LHCN-M2 (cell line): ENCODE measurements around the gene ACBD4. TPM values are rescaled to one million over a fixed set of nuclear protein-coding genes. Genes with fewer than 3 reads are reported as not detected.
A peak's percentile ranks its signal among the peaks of the same experiment; 100 is the strongest.

ENCODE experiments used
- DNase-seq: peaks from one replicate; pipeline ENCODE4 v3.0.0-alpha.2; 2012; ENCODE audit warnings: low read depth
- total RNA-seq: library from RNA; depleted of rRNA; stranded (reverse); fragments of >200 nt; gene quantifications from 2 replicates; pipeline ENCODE4 v1.2.3, GENCODE V29; 2014

The ACBD4 gene
- total RNA-seq, 1 experiment from 2014 or later, result 4.4 TPM

DNA sequence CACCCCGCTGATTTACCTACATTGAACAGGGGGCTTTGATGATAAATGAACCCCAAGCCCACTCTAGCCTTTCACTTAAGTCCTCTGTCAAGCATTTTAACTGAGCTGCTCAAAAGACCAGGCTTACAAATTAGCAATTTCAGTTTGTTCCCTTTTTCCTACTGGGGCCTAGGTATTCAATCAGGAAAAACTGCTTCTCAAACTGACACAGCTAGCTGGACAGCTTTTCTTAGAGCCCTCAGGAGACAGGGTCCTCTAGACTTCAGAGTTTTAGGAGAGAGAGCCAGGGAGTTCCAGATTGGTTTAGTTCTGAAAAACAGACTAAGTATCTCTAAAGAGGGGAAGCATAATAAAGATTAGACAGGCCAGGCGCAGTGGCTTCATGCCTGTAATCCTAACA, 20.0 kb downstream of the ACBD4 start:
- no peak for DNase-seq

DNA sequence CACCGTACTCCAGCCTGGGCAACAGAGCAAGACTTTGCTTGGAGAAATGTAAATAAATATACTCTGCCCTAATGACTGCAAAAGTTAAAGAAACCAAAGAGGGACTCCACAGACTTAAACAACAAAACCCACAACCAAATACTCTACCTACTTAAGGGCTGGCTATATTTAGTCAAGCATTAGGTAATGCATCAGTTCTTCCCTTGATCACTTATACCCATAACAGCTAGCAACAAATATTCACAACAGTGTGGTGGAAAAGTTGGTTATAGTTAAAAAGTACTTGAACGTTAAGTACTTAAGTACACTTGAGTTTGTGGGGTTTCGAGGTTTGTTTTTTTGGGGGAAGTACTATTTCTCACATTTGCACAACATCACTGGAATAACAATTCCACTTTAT, 20.8 kb downstream of the ACBD4 start:
- DNase-seq, result no peak

DNA sequence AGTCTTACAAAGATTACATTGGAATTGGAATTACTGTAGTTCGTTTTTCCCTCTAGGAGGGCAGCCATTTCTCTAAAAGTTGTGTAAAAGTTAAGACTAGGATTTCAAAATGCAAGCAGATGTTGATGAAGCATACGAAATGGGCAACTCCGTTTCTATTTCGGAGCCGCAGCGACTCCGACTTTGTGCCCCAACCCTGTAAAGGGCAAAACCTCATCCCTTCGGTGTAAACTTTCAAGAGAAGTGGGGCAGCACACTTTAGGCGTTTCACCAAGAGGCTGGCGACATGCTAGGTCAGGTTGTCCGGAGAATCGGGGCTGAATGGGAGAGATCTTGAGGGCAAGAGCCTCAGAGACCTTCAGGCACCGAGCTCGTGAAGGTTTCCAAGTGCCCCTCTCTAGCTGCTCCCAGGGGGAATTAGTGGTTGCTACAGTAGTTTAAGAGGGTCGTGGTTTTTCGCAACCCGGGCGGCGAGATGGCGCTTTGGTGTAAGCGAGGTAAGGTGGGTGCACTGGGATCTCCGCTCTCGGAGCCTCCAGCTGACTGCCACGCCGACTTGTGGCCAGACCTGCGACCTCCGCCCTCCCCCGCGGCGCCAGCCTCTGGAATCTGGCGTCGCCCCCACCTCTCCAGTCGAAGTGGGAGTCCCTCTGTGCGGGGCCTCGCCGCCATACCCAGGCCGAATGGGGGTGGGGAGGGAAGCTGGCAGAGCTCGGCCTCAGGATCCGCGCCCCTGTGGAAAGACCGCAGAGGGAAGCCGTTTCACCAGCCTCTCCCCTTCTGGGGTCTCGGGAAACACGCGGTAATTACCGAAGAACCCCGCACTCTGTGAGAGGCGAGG, 25.2 kb downstream of the ACBD4 start:
- peak; percentile 61 for DNase-seq

DNA sequence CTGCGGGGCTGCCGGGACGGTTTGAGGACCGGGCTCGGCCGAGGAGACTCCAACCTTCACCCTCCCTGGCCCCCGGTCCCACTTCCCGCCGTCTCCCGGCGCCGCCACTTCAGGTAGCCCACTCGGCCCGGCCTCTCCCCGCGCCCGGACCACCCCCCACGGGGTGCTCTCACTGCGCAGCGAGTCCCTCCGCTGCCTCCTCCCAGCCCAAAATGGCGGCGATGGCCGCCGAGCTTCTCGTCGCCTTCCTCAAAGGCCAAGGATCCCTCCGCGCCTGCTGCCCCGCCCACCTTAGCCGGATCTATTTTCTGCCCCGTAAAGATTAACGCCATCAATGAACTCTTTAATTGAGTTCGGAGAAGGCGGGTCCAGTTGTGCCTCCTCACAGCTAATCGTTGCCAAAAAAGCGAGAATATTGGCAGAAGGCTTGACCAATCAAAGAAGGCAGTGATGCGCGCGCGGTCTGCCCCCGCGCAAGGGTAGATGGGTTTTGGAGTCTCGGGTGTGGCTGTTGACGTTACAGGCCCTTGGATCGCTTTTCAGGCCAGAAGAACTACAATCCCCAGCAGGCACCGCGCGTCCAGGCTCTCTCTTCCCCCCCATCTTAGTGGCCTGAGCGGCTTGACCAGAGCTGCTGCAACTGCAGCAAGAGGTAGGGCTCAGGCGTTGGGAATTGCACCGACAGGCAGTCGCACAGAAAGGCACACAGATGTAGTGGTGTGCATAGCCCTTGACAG, 26.0 kb downstream of the ACBD4 start, which contains the start of gene HEXIM2:
HEXIM2 (plus strand) TSS at position 588 of the 737 bp plus-strand sequence. CDS start 919 bp downstream, outside the sequence.
- peak; percentile 100 for DNase-seq

DNA sequence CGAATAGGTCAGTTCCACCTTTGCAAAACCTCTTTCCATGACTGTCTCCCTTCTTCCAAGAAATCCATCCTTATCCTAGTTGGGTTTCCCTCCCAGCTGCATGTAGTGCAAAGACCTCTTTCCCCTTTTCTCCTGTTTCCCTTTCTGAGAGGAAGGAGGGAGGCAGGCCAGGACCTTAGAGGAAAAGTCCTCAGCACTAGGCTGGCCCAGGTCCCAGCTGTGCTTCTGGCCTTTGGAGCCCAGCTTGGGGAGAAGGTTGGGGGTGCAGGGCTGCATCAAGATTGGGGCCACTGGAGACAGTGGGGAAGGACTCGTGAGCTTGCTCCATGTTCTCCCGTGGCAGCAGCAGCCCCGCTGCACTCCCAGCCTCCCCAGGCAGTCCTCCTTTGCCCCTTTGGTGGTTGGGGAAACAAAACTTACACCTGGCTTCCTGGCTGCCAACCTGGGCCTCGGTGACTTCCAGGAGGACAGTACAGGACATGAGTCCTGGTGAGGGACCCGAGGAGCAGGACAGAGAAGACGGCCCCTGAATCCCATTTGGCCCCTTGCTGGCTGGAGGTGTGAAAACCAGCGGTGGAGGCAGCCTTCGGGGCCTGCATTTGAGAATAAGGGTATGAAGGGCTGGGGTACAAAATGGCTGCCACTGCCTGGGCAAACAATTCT, 26.7 kb downstream of the ACBD4 start:
- no peak for DNase-seq

DNA sequence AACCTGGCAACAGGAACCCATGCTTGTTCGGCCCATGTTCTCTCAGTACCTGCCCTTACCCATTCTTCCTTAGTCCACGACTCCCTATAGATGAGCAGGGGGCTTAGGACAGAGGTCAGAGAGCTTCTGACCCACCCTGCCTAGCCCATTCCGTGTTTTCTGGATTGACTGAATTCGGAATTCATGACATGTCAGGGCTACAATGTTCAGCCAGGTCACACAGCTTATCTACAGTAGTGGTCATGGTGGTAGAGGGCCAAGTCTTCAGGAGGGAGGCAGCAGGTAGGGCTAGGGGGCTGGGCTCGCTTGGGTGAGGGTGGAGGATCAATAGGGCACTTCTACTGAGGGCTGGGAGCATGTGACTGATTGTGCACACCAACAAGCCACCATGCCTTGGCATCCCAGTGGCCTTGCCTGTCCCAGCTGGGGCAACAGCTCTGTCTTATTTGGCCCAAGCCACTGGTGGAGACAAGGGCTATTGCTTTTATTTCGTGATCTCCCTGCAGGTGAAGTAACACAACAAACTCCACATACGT, 29.3 kb downstream of the ACBD4 start:
- DNase-seq, result no peak

DNA sequence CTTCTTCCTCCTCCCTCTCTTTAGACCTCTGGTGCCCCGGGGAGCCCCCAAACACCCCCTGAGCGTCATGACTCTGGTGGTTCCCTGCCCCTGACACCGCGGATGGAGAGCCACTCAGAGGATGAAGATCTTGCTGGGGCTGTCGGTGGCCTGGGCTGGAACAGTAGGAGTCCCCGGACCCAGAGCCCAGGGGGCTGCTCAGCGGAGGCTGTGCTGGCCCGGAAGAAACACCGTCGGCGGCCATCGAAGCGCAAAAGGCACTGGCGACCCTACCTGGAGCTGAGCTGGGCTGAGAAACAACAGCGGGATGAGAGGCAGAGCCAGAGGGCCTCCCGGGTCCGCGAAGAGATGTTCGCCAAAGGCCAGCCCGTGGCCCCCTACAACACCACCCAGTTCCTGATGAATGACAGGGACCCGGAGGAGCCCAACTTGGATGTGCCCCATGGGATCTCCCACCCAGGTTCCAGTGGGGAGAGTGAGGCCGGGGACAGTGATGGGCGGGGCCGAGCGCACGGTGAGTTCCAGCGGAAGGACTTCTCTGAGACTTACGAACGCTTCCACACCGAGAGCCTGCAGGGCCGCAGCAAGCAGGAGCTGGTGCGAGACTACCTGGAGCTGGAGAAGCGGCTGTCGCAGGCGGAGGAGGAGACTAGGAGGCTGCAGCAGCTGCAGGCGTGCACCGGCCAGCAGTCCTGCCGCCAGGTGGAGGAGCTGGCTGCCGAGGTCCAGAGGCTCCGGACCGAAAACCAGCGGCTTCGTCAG, 33.7 kb downstream of the ACBD4 start:
- DNase-seq, result no peak

DNA sequence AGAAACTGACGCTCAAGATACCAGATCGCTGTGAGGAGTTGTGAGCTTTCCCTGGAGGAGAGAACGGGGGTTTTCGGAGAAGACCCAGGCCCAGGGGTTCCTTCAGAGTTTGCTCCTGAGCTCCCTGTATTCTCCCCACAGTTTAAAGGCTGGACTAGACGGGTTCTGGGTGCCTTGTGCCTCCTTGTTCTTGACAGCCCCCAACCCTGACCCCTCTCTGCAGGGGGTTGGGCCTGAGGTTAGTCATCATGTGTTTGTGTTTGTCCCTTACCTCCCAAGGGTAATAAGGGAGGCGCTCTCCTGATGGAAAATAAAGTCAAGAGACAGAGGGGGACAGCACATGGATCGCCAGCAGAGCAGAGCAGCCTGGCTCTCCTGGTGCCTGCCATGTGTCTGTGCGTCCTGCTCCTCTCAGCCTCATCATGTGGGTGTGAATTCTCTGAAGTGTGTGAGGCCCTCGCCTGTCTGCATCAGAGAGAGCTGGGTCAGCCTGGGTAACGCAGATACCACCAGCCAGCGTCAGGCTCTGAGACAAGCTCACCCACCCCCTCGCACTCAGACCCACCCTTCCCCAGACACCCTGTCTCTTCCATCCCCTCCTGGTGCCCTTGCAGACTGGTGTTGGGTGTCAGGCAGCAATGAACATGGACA, 34.9 kb downstream of the ACBD4 start:
- DNase-seq, result no peak

DNA sequence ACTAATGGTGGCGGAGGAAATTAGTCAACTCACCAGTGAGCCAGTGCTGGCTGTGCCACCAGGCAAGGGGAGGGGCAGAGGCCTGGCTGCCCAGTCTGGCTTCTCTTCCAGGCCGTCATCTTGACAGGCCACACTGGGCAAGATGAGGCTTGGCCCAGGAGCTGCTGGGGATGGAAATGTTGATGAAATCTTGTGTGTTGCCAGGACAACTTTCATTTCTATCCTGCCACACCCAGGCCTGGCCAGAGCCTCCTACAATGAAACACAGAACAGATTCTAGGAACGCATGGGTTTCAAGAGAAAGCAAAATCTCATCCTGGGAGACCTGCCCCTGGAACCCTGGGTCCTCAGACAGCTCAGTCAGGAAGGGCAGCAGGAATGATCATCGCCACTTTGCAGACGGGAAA, 35.4 kb downstream of the ACBD4 start:
- DNase-seq, result peak; percentile 84

DNA sequence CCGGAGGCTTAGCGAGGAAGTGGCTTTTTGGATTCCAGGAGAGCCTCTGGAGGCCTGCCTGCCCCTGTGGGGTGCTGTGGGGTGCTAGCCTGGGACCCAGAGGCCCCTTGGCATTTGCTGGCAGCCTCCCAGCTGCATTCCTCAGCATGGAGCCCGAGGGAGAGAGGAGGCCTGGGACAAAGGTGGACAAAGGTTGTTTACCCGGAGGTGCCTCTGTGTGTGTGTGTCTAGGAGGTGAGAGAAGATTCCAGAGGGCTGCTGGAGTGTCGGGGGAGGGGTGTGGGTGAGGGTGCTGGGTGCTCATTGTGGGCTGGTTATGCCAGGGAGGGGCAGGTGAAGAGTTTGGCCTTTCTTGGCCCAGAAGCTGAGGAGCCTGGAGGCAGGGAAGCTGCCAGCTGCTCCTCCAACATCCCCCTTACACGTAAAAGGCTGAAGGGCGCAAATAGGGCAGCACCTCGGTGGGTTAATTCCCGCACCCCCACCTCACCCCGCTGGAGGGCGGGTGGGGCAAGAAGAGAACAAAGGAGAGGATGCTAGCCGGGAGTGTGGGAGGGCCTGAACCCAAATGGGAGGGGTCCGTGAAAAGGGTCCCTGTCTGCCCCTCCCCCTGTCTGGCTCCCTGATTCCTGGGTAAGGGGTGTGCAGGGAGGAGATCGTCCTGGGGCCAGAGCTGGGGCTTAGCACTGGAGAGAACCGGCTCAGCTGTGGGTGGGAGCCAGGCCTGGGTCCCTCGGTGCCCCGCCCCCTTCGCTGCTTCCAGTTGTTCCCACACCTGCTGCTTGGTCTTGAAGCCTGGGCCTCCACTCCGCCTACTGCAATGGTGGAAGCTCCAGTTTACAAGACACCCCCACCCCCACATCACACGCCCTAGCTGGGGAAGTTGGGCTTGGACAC, 36.1 kb downstream of the ACBD4 start:
- peak; percentile 91 for DNase-seq

DNA sequence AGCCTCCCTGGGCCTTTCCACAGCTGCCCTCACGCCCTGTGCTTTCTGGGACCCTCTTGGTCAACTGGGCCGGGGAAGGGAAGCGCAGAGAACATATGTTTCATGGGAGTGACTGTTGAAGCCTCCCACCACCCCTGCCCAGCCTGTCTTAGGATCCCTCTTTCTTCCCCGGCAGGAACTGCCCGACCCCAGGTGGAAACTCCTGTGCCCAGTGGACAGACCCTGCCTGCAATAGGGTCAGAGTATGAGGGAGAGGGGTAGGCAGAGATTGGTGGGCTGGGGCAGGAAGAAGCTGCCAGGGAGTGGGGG, 36.7 kb downstream of the ACBD4 start:
- DNase-seq, result no peak

DNA sequence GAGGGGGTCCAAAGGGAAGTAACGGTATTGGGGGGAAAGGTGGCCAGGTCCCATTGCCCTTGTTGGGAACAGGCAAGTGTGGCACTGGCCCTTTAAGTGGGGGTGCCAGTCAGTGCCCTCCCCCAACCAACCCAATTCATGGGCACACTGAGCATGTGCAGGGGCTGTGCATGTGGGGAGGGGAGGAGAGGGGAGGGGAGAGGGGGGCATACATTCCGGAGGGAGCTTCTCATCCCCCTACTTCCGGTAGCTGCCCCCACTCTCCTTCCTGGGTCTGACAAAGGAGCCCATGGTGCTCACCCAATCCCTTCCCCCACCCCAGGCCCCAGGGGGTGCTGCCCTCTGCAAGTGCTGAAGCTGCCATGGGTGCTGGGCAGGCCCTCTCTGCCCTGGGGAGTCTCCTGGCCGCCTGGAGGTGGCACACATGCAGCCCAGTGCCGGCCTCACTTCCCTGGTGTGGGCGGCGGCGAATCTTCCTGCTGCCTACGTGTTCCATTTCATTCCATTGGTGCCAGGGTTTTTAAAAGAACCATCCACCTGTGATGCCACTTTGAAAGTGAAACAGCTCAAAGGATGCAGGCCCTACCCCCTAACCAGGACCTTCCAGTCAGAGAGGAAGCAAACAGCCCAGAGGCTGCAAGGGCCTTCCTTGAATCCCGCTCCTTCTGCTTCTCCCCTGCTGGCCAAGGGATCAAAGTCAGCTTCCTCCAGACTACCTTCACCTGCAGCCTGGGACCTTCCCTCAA, 37.2 kb downstream of the ACBD4 start:
- DNase-seq, result peak; percentile 91

DNA sequence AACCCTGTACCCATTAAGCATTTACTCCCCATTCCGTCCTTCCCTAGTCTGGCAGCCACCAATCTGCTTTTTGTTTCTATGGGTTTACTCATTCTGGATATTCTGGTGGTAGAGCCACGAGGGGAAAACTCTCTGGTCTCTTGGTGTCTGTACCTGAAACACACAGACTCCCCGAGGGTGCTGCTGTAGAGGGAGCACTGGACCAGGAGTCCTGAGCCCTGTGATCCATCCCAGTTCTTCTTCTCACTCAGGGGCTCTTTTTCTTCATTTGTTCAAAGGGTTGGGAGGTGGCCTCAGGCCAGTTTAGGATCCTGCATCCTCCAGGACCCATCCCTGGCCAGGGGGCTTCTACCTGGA, 40.2 kb downstream of the ACBD4 start:
- DNase-seq, result no peak

DNA sequence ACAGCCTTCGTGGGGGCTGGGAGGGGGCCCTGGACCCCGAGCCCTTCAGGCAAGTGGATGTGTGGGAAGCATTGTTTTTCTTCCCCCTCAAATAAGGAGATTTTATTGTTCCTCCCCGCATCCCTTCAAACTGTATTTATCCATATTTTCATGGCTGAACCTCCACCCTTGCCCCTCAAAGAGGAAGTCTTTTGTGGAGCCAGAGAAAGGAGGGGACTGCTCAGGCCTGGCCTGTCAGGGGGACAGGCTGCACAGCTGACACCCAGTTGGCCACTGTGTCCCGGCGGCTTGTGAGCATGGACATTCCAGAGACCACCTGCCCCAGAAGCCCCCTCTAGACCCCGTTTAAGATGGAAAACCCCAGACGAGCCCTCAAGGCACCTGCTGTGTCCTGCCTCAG, 42.1 kb downstream of the ACBD4 start:
- no peak for DNase-seq

DNA sequence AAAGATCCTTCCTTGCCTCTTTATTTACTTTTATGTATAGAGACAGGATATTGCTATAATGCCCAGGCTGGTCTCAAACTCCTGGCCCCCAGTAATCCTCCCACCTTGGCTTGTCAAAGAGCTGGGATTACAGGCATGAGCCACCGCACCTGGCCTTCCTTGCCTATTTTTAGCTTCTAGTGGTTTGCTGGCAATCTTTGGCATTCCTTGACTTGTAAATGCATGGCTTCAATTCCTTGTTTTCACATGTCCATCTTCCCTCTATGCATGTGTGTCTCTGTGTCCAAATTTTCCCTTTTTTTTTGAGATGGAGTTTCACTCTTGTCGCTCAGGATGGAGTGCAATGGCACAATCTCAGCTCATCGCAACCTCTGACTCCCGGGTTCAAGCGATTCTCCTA, 48.7 kb downstream of the ACBD4 start:
- DNase-seq, result no peak

DNA sequence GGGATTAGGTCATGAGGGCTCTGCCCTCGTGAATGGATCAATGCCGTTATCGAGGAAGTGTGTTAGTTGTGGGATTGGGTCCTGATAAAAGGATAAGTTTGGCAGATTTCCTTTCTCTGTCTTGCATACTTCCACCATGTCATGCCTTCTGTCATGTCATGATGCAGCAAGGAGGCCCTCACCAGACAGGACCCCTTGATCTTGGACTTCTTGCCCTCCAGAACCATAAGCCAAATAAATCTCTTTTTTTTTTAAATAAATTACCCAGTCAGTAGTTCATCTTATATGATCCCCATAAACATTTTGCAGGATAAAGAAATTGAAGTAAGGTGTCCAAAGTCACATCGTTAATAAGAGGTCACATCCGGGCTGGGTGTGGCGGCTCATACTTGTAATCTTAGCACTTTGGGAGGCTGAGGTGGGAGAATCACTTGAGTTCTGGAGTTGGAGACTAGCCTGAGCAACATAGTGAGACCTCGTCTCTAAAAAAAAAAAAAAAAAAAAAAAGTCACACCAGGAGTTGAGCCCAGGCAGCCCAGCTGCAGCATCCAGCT, 51.4 kb downstream of the ACBD4 start:
- no peak for DNase-seq

DNA sequence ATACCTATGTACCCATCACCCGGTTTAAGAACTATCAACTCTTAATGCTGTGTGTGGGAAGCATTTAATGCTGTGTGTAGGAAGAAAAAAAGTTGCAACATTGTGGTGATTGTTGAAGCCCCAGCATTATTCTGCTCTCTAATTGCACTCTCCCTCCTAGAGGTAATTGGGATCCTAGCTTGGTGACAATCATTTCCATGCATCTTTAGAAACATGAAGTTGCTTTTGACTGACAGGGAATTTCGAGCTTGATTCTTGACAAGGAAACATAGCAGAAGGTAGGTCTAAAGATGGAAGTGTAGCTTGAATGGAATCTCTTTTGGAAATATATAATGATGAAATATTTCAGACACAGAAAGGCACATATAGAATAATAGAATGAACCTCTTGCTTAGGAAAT, 53.5 kb downstream of the ACBD4 start:
- DNase-seq, result no peak

DNA sequence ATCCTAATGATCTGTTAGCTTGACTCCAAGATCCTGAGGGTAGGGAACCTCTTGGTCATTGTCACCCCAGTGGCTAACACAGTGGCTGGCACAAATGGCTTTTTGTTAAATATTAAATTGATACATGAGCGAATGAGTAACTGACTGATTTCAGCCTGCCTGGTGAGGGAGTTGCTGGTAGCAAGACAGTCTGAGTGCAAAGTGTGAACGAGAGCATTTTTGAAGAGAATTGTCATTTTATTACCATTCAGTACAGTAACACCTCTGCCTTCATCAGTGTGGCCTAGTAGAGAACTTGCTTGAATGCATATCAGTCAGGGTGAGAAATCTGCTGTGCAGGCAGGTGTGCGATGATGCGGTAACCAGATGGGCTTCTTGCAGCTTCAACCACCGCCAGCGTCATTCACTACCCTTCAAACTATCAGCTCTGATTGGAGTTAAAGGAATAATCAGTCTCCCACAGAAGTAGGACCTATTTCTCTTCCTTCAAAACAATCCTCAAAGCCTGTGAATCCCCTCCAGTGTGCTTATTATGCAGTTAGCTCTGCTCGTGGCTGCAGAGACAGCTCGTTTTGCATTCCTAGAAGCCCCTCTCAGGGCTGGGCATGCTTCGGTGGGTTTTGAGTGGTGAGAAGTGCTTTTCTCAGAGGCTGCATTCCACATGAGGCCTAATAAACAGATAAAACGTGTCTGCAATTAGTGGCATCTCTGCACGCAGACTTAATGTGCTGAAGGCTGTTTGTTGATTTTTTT, 55.2 kb downstream of the ACBD4 start:
- no peak for DNase-seq
